ENCODE measurements around the gene TRAF2.

DNA sequence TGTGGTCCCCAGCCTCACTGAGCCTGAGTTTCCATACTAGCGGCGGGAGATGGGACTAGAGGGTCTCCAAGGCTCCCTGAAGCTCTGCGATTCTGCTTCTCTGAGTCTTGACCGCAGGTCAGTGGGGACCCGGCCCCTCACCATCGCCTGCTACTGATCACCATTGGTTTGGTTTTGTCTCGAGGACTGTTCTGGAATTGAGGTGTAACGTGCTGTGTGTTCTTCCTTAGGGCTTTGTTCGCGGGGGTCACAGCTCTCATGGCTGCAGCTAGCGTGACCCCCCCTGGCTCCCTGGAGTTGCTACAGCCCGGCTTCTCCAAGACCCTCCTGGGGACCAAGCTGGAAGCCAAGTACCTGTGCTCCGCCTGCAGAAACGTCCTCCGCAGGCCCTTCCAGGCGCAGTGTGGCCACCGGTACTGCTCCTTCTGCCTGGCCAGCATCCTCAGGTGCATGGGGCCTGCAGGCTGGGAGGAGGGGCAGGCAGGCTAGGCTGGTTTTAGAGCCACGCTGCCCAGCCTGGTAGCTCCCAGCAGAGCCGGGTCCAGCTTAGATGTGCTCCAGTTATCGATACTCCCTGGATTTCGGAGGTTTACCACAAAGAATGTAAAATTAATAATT is 12.3 kb downstream of the TRAF2 start:
- TF ChIP-seq POLR2AphosphoS5 (IDR thresholded peaks at IDR 0.05; ENCODE audit: low read depth, low read length) = no peak
- no peak for TF ChIP-seq POLR2A (IDR thresholded peaks at IDR 0.05; ENCODE audit: low read depth, low read length)
- TF ChIP-seq TAF1 (IDR thresholded peaks at IDR 0.05; ENCODE audit: borderline replicate concordance, low read depth, low read length) = no peak

All from GM12892 (cell line).